Naive thymus-derived CD8-positive, alpha-beta T cell (primary cell): Measurements from ENCODE around the gene HPS1. TPM values are rescaled to one million over a fixed set of nuclear protein-coding genes. Genes with fewer than 3 reads are reported as not detected.

ENCODE experiments used
- ATAC-seq, 2 donors: fragments of 150-1000 bp; cut with Tn5 transposase in 1 of 2; sonication (Bioruptor Pico), chemical (Tn5 transposase) in 1 of 2; 1 replicate in 1 of 2; 2 replicates in 1 of 2; pipeline ENCODE4 v1.10.0; 2021; ENCODE audit warnings: mild to moderate bottlenecking in 2 of 2, moderate library complexity in 2 of 2
- POLR2A ChIA-PET: fragments of 350-600 bp; sonication (Branson Sonifier 250); formaldehyde crosslinking; loops from one replicate; lab custom pipeline; 2021; ENCODE audit warnings: antibody characterized with exemption; lab: Charles Lee
- DNase-seq, 10 donors: peaks; one replicate each; pipeline versions ENCODE4 v3.0.0 to v3.0.0-alpha.2; 2020 to 2022
- H3K27ac Mint-ChIP-seq, 10 donors: one replicate each; pipeline ENCODE4 v1.8.0; 2020 to 2022; ENCODE audit warnings: mild to moderate bottlenecking in 10 of 10, mixed read lengths in 10 of 10, moderate library complexity in 4 of 10, inconsistent platforms in 1 of 10
- H3K27me3 Mint-ChIP-seq, 5 donors: one replicate each; pipeline ENCODE4 v1.8.0; 2021 to 2022; ENCODE audit warnings: mixed read lengths in 5 of 5
- H3K36me3 Mint-ChIP-seq, 3 donors: one replicate each; pipeline ENCODE4 v1.8.0; 2020 to 2022; ENCODE audit warnings: mixed read lengths in 3 of 3, mild to moderate bottlenecking in 2 of 3, inconsistent platforms in 1 of 3
- H3K4me1 Mint-ChIP-seq, 4 donors: one replicate each; pipeline ENCODE4 v1.8.0; 2021 to 2022; ENCODE audit warnings: mixed read lengths in 4 of 4
- H3K4me3 Mint-ChIP-seq, 10 donors: one replicate each; pipeline ENCODE4 v1.8.0; 2020 to 2022; ENCODE audit warnings: mild to moderate bottlenecking in 10 of 10, mixed read lengths in 10 of 10, moderate library complexity in 6 of 10, inconsistent platforms in 1 of 10
- H3K9me3 Mint-ChIP-seq, 9 donors: one replicate each; pipeline ENCODE4 v1.8.0; 2020 to 2022; ENCODE audit warnings: mixed read lengths in 9 of 9, mild to moderate bottlenecking in 3 of 9, inconsistent platforms in 1 of 9, moderate library complexity in 1 of 9
- polyA plus RNA-seq, 3 donors: library from polyadenylated mRNA; unstranded; fragments of 300-500 nt; fragmentation: Illumina TruSeq; gene quantifications; one replicate each; pipeline ENCODE4 v1.2.3, GENCODE V29; 2021
- total RNA-seq, 8 experiments: library from RNA in 2 of 8; stranded (reverse) in 2 of 8; gene quantifications; one replicate each; pipeline ENCODE4 v1.2.3 and lab custom pipeline; 2021 to 2026

Gene HPS1
- total and polyA plus RNA-seq, 5 experiments from 2014 or later: 50.9 to 86.6 (median 73.8) TPM

DNA sequence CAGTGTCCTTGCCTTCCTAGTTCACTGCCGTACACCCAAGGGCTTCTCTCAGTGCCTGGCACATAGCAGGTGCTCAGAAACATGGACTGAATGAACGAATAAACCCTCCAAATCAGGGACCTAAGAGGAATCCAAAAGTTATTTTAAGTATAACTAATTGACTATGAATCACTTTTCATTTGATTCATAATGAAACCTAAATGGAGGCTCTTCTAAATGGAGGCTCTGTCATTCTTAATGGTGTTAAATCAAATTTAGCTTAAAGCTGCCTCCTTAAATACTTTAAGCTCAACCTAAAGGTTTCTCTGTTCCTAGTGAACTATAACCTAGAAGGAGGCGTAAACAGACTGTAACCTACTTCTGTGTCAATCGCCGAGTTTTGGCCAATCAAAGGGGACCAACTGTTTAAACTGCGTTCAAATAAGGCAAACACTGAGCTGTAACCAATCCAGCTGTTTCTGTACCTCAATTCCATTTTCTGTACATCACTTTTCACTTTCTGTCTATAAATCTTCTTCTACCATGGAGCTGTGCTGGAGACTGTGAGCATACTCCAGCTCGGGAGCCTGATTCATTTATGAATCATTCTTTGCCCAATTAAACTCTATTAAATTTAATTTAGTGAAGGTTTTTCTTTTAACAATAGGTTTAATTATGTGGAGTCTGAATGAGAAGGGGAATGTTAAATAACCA, 42.8 kb downstream of the HPS1 start:
- DNase-seq (no peak), ATAC-seq (no peak)
- peaks cover 0 to 27% (median 20%) of the 10 kb centered on the region in 3 donors for H3K36me3 Mint-ChIP-seq
- no peak overlapping the region for H3K27ac Mint-ChIP-seq
- no peaks in the 10 kb centered on the region for H3K27me3 Mint-ChIP-seq
- H3K4me1 Mint-ChIP-seq: peaks cover 0 to 7% (median 2%) of the 10 kb centered on the region in 4 donors
- POLR2A ChIA-PET: no interaction called here
- H3K4me3 Mint-ChIP-seq: no peak overlapping the region
- H3K9me3 Mint-ChIP-seq: no peaks in the 10 kb centered on the region

DNA sequence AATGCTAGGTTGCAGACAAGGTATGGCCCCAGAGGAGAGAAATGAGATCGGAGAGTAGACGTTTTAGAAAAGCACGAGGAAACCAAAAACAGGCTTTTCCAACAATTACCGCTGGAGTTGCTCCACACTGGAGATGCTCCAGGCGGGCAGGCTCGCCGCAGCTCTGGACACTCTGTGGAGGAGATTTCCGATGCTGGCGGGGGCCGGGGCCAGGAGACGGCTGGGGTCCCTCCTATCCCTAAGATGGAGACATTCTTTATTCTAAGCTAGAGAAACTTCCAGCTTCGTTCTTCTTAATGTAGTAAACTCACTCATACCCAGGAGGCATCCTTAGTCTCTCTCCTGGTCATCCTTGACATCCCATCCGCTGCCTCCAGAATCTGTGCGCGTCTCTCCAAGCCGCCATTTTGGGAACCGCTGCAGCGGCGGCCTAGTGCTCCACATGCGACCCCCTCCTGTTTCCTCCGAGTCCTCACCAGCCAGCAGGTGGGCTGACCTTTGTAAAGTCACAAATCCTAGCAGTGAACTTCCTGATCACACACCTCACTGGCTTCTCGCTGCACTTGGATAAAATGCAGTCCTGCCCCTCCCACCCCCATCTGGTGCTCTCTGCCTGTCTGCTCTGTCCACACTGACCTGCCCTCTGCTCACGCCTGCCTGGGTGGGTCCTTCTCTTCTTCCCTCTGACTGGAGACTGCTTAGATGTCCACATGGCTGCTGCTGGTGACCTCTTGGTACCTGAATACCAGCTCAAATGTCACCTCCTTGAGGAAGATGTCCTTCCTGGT, 43.6 kb downstream of the HPS1 start:
- Mint-ChIP-seq H3K36me3 (peaks cover 0 to 31% (median 22%) of the 10 kb centered on the region in 3 donors), H3K9me3 (no peaks in the 10 kb centered on the region), H3K27ac (no peak overlapping the region), H3K4me3 (no peak overlapping the region), H3K27me3 (no peaks in the 10 kb centered on the region), H3K4me1 (peaks cover 0 to 7% (median 1%) of the 10 kb centered on the region in 4 donors)
- no peak for ATAC-seq
- POLR2A ChIA-PET: no interaction called here
- no peak for DNase-seq

DNA sequence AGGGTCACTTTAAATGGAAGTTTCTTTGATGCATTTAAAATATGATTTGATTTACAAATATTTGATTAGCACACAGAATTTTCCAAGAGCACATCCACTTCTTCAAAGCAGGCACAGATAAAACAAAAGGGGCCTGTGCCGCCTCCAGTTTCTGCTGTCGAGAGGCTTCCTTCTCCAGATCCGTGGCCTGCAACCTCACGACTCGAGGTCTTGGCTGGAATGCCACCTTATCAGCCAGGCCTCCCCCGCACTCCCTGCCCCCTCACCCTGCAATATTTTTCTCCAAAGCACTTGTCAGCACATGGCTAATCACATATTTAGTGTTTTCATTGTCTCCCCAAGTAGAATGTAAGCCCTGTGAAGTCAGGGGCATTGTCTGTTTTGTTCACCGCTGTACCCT, 44.3 kb downstream of the HPS1 start:
- peaks cover 0 to 33% (median 24%) of the 10 kb centered on the region in 3 donors for H3K36me3 Mint-ChIP-seq
- H3K27me3 Mint-ChIP-seq: no peaks in the 10 kb centered on the region
- H3K4me1 Mint-ChIP-seq: peaks cover 0 to 7% (median under 1%) of the 10 kb centered on the region in 4 donors
- ATAC-seq (no peak), DNase-seq (no peak)
- no peak overlapping the region for H3K4me3 Mint-ChIP-seq
- H3K27ac Mint-ChIP-seq: no peak overlapping the region
- H3K9me3 Mint-ChIP-seq: no peaks in the 10 kb centered on the region
- POLR2A ChIA-PET: no interaction called here

DNA sequence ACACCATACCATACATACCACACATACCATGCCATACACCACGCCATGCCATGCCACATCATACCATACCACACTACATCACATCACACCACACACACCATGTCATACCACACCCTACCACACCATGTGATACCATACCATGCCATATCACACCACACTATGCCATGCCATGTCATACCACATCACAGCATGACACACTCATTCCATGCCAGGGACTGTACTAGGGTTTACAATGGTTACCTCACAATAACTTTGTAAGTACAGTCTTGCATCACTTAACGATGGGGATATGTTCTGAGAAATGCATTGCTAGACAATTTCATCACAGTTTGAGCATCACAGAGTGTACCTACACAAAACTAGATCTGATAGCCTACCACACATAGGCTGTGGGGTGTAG, 46.3 kb downstream of the HPS1 start:
- no peaks in the 10 kb centered on the region for H3K27me3 Mint-ChIP-seq
- no peak overlapping the region for H3K27ac Mint-ChIP-seq

DNA sequence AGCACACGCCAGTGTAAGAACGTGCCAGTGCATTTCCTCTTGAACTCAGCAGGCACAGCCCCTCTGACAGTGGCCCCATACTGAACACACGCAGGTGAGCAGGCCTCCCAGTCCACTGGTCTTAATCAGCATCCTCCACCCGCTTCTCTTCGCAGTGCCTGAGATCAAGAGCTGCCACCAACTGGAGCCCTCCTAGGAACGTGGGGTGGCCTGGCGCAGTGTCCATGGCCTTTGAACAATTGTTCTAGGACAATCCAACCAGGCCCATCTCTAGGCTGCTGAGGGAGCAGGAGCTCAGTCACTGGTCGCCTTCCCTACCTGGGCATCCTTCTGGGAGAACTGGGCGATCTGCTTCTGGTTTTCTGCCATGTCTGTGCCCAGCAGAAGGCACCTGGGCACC, 47.0 kb downstream of the HPS1 start:
- no peak for DNase-seq
- H3K36me3 Mint-ChIP-seq: peaks cover 3 to 56% (median 31%) of the 10 kb centered on the region in 3 donors
- H3K4me1 Mint-ChIP-seq: peaks cover 0 to 7% (median 2%) of the 10 kb centered on the region in 4 donors
- no peak overlapping the region for H3K27ac Mint-ChIP-seq
- POLR2A ChIA-PET: no interaction called here
- no peaks in the 10 kb centered on the region for H3K9me3 Mint-ChIP-seq
- no peak overlapping the region for H3K4me3 Mint-ChIP-seq
- H3K27me3 Mint-ChIP-seq: no peaks in the 10 kb centered on the region
- no peak for ATAC-seq

More for the DNA sequence above, 46.3 kb downstream of the HPS1 start:
- no peak for ATAC-seq
- Mint-ChIP-seq H3K9me3 (no peaks in the 10 kb centered on the region), H3K4me1 (peaks cover 0 to 7% (median 2%) of the 10 kb centered on the region in 4 donors), H3K36me3 (peaks cover under 1 to 50% (median 31%) of the 10 kb centered on the region in 3 donors), H3K4me3 (no peak overlapping the region)
- no peak for DNase-seq
- POLR2A ChIA-PET: no interaction called here

DNA sequence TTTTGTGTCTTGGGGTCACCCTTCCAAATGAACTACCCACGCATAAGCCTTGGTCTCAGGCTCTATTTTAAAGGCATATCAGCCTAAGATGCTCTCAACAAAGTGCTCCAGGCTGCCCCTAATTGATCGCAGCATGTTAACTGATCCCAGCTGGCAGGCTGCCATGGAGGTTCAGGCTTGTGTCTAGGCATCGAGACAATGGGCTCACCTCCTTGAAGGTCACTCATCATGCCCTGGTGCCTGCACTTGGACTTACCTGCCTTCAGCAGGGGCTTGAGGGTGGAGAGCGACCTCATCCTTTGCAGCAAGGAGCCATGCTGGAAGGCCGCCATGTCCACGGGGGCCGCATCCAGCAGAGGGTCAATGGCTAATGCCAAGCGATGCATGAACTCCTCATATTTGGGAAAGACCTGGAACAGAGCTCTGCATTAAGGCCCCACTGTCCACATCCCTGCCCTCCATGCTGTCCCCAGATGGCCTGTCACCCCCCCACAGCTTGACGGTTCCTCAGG, 49.6 kb downstream of the HPS1 start:
- DNase-seq: no peak

DNA sequence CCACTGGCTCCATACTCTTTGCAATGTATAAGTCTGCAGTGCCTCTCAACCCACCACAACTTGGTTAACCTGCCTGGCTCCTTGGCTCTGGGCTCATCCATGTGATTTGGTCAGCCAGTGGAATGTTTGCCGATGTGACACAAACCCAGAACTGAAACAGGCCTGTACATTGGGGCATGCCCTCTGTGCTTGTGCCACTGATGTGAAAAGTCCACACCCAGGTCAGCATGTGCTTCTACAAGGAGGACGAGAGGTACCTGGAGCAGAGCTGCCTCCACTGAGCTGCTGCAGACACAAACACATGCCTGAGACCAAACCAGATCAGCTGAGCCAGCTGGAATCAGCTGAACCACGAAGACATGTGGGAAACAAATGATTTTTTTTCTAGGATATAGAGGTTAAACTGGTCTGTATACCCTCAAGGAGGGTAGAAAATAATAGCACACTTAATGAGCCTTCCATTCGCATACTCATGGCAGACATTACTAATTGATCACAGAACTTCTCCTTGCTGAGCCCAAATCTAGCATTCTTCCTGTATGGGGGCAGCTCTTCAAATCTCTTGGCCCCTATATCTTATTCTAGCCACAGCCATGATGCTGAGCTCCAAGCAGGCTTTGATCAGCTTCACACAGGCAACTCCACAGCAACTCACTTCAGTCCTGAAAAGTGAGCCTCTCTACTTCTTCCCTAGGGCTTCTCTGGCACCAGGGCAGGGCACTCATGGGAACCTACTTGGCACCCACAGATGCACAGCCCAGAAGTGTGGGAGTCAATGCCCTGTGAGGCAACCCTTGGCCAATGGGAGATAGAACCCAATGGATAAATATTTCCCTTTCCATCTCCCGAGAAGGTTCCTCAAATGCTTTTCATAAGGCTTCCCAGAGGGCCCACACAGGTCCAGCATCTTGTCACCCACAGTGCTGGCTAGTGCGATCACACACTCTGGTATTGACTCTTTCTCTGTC, 50.4 kb downstream of the HPS1 start:
- Mint-ChIP-seq H3K4me1 (peaks cover 12 to 26% (median 15%) of the 10 kb centered on the region in 4 donors), H3K36me3 (peaks cover 3 to 50% (median 18%) of the 10 kb centered on the region in 3 donors), H3K4me3 (no peak overlapping the region), H3K27me3 (no peaks in the 10 kb centered on the region), H3K27ac (peak overlapping the region in 1 of 10 donors; percentile 15), H3K9me3 (no peaks in the 10 kb centered on the region)
- POLR2A ChIA-PET: no interaction called here
- DNase-seq (no peak), ATAC-seq (no peak)

More for the DNA sequence above, 49.6 kb downstream of the HPS1 start:
- Mint-ChIP-seq H3K4me3 (no peak overlapping the region), H3K27ac (no peak overlapping the region), H3K36me3 (peaks cover 3 to 52% (median 19%) of the 10 kb centered on the region in 3 donors), H3K9me3 (no peaks in the 10 kb centered on the region), H3K4me1 (peaks cover 6 to 18% (median 10%) of the 10 kb centered on the region in 4 donors), H3K27me3 (no peaks in the 10 kb centered on the region)
- no peak for ATAC-seq
- POLR2A ChIA-PET: no interaction called here

DNA sequence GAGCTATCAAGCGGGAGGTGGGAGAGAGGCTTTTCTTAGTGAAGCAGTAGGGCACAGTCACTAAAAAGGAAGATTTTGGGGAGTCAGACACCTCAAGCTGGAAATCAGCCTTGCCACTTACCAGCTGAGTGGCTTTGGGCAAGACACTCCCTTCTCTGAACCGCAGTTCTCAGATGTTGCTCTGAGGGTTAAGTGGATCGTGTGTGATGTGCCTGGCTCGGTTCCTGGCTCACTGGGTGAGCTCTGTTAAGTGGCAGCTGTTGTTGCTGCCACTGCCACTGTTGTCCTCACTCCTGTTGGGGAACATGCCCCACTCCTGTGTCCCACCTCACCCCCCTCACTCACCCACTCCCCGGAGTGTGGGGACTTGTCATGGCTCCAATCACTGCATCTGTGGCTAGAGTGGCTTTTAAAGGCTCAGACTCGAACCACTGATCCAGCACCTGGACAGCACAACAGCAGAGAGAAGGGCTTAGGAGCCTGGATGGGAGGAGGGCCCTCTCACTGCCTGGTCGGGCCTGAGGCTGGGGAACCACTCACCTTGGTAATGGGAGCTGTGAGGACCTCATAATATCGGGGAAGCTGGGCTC, 51.8 kb downstream of the HPS1 start:
- no peak overlapping the region for H3K27ac Mint-ChIP-seq
- H3K4me1 Mint-ChIP-seq: peaks cover 23 to 39% (median 26%) of the 10 kb centered on the region in 4 donors
- H3K27me3 Mint-ChIP-seq: no peaks in the 10 kb centered on the region
- no peaks in the 10 kb centered on the region for H3K9me3 Mint-ChIP-seq
- ATAC-seq: no peak
- no peak overlapping the region for H3K4me3 Mint-ChIP-seq
- H3K36me3 Mint-ChIP-seq: peaks cover 3 to 49% (median 18%) of the 10 kb centered on the region in 3 donors
- POLR2A ChIA-PET: no interaction called here
- no peak for DNase-seq

DNA sequence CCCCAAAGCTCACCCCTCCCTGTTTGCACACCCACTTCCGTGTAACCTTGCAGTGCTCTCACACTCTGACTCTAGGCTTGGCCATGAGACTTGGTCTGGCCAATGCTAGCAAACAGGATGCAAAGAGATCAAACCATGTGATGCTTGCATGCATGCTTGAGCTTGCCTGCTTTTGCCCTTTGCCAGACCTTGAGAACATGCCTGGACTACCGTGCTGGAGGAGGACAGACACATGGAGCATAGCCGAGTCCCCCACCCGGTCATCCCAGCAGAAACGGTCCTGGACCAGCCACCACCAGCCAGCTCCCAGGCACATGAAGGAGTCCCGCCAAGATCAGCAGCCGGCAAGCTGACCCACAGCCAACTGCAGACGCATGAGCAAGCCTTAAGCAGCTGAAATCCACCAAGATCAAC, 55.1 kb downstream of the HPS1 start:
- ATAC-seq (peak in 1 of 2 donors; percentile 29), DNase-seq (no peak)
- peak overlapping the region in 5 of 10 donors; percentile 38 to 77 (median 49) for H3K27ac Mint-ChIP-seq
- POLR2A ChIA-PET: no interaction called here
- H3K9me3 Mint-ChIP-seq: no peaks in the 10 kb centered on the region
- H3K36me3 Mint-ChIP-seq: peaks cover 3 to 32% (median 13%) of the 10 kb centered on the region in 3 donors
- peak overlapping the region in 9 of 10 donors; percentile 42 to 81 (median 62) for H3K4me3 Mint-ChIP-seq
- no peaks in the 10 kb centered on the region for H3K27me3 Mint-ChIP-seq
- H3K4me1 Mint-ChIP-seq: peaks cover 25 to 39% (median 26%) of the 10 kb centered on the region in 4 donors

DNA sequence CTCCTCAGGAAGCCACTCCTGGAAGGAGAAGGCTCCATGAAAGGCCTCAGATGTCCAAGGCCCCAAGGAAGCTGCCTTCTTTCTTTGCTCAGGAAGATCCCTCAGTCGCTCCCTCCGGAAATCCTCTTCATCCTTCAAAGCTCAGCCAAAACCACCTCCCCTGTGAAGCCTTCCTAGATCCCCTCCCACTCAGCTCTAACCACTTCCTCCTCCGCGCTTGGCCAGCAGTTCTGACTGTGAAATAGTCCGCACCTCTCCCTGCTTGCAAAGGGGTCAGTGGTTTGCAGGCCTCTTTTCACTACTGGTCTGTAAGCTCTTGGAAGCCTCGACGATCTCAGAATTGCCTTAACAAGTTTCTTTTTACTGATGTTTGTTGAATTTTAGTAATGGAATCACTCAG, 55.7 kb downstream of the HPS1 start:
- Mint-ChIP-seq H3K27me3 (no peaks in the 10 kb centered on the region), H3K4me1 (peaks cover 24 to 39% (median 25%) of the 10 kb centered on the region in 4 donors), H3K36me3 (peaks cover 3 to 30% (median 10%) of the 10 kb centered on the region in 3 donors), H3K9me3 (no peaks in the 10 kb centered on the region), H3K4me3 (peak overlapping the region; percentile 27 to 81 (median 62)), H3K27ac (peak overlapping the region in 5 of 10 donors; percentile 11 to 77 (median 43))
- DNase-seq (no peak), ATAC-seq (no peak)
- POLR2A ChIA-PET: no interaction called here

DNA sequence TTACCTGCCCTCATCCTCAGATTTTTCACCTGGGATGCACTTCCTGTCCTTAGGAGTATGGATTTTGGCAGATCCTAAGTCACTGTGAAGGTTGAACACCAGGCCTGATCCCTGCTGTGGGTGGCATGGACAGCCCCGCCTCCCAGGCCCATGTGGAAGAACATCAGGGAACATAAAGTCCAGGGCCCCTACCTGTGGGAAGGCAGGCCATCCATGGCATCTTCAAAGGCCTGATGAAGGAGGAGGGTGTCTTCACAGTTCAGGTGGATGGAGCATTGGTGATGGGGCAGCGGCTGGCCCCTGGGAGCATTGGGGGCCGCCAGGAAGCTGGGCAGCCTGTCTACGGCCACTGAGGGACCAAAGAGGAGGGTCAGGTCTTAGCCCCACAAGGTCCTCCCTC, 56.3 kb downstream of the HPS1 start:
- Mint-ChIP-seq H3K36me3 (peaks cover 2 to 33% (median 15%) of the 10 kb centered on the region in 3 donors), H3K4me1 (peaks cover 24 to 39% (median 25%) of the 10 kb centered on the region in 4 donors), H3K4me3 (peak overlapping the region in 3 of 10 donors; percentile 57 to 73 (median 58)), H3K27me3 (no peaks in the 10 kb centered on the region), H3K27ac (no peak overlapping the region), H3K9me3 (no peaks in the 10 kb centered on the region)
- POLR2A ChIA-PET: no interaction called here
- ATAC-seq (no peak), DNase-seq (no peak)

DNA sequence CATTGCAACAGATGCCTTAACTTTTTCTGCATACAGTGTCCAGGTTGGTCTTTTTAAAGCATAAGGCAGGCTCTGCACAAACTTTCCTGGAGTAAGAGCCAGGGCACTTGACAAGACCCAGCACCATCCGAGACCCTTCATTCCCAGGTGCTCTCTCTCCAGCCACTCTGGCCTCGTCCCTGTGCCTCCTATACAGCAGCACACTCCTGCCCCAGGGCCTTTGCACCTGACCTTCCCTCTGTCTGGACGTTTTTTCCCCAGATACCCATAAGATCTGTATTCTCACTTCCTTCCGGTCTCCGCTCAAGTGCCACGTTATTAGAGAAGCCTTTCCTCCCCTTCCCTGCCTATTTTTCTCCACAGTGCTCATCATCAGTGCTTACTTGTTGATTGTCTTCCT, 57.3 kb downstream of the HPS1 start:
- no peak for ATAC-seq
- POLR2A ChIA-PET: no interaction called here
- no peak for DNase-seq
- Mint-ChIP-seq H3K36me3 (peaks cover 0 to 31% (median 15%) of the 10 kb centered on the region in 3 donors), H3K27me3 (no peaks in the 10 kb centered on the region), H3K4me3 (no peak overlapping the region), H3K9me3 (no peaks in the 10 kb centered on the region), H3K4me1 (peaks cover 24 to 39% (median 25%) of the 10 kb centered on the region in 4 donors), H3K27ac (peak overlapping the region in 2 of 10 donors; percentile 74 to 75)
